ENCODE data around the gene EPHB2.

The EPHB2 gene

DNA sequence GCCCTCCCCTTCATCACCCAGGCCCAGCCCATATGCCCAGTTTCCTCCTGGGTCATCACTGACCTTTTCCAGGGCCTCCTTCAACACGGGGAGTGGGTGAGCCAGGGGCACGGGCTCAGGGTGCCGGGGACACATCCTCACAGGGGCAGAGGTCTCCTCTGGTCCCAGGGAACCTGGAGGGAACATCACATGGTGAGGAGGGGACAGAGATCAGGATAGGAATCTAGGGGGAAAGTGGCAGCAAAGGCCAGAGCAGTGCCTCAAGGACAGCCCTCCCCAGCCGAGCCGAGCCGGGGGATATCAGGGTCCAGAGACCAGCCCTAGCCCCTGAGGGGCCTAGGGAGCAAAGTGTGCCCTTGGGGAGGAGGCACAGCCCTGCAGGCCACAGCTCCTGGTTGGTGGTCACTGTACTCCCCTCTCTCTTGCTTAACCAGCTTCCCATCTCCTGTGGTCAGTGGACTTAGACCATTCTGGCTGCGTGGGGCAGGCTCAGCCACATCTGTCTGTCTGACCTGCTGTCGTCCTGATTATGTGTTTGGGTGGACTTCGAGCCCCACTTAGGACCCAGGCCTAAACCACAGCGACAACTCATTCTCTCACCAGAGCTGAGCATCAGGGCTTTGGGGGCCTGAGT lies 252.5 kb downstream of the EPHB2 start:
- no peak for DNase-seq

DNA sequence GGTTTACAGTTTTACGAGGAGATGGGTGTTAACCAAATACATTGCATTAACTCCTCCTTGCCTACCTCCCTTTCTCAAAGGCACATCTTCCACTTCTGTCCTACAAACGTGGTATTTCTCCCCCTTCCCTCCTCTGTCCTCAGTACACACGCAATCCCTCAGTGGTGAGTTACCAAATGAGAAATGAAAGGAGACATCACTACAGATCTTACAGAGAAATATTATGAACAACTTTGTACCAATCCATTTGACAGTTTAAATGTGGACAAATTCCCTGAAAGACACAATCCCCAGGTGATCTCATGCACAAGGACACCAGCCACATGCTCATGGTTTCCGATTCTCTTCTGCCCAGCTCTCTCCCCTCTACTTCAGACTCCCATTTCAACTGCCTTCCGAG lies 255.7 kb downstream of the EPHB2 start:
- no peak for DNase-seq

DNA sequence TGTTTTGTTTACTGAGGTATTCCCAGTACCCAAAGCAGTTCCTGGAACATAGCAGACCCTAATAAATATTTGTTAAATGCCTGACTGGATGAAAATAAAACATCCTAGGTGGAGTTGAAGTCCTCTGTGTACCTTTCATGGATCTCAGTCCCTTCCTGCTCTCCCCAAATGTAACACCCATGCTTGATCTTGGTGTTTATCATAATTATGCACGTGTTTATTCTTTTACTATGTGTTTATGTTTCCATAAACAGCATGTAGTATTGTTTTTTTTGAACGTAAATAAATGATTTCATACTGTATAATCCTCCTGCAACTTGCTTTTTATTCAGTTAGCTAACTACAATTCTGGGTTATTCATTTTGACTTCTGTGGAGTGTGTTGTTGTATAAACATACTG lies 257.2 kb downstream of the EPHB2 start:
- DNase-seq = no peak

DNA sequence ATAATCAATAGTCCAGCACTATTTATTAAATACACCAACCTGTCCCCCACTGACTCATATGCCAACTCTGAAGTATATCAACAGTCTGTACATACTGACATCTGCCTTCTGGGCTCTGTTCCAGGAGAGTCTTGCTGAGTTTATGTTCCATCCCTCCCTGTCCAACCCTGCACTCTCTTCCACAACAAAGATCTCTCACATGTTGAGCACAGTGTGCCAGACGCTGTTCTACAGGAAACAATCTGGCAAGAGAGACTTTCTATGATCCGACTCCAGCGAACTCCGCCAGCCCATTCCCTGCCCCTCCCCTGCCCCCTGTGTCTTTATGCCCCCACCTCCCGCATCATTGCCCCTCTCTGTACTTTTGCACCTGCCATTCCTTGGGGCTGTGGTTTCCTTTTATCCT lies 258.7 kb downstream of the EPHB2 start:
- no peak for DNase-seq

DNA sequence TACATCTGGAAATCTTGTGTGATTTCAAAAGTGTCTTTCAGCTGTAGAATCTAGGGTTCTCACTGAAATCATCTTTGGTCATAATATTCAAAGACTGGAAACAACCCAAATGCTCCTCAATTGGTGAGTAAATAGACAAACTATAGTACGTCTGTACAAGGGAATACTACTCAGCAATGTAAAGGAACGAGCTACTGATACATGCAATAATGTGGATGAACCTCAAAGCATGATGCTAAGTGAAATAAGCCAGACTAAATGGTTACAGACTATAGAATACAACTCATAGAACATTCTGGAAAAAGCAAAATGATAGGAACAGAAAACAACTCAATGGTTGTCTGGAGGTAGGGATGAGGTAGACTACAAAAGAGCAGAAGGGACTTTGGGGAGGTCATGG lies 259.5 kb downstream of the EPHB2 start:
- no peak for DNase-seq
